IMR-90 (cell line): ENCODE data around the gene CFAP92. TPM values are rescaled to one million over a fixed set of nuclear protein-coding genes. Genes with fewer than 3 reads are reported as not detected.

Experiments
- ATAC-seq: fragments of 200-7000 bp; cut with Tn5 transposase; 2 replicates; pipeline ENCODE4 v1.9.1; 2020; ENCODE audit warnings: low read depth, mild to moderate bottlenecking, moderate library complexity
- BruUV-seq: library from RNA; stranded (reverse); fragments of 400-500 nt; replicated peaks from 2 replicates; lab custom pipeline; 2021; lab: Mats Ljungman, UMichigan
- CTCF ChIA-PET: fragments of 300-600 bp; formaldehyde crosslinking; extraction: SDS; loops from one replicate; lab custom pipeline; 2021; ENCODE audit warnings: antibody characterized with exemption; lab: Yijun Ruan, JAX
- POLR2A ChIA-PET: fragments of 300-600 bp; sonication (Branson Sonifier 250); formaldehyde crosslinking; loops from one replicate; lab custom pipeline; 2022; ENCODE audit warnings: antibody characterized with exemption; ENCODE audit not compliant: unreplicated experiment; lab: Charles Lee
- DNase-seq: peaks from one replicate; pipeline ENCODE4 v3.0.0; 2013
- H2AFZ ChIP-seq: replicated peaks from 2 replicates; pipeline ENCODE3; 2013; ENCODE audit warnings: low read length, mild to moderate bottlenecking; ENCODE audit not compliant: poor library complexity
- H2AK5ac ChIP-seq: 2 replicates; pipeline ENCODE4 v1.6.1; 2013; ENCODE audit warnings: low read depth, low read length, inconsistent platforms
- H2AK9ac ChIP-seq: replicated peaks from 2 replicates; pipeline ENCODE3; 2013; ENCODE audit warnings: mild to moderate bottlenecking, low read depth, low read length, moderate library complexity; ENCODE audit not compliant: poor library complexity
- H2BK120ac ChIP-seq: 2 replicates; pipeline ENCODE4 v1.6.1; 2013; ENCODE audit warnings: low read depth, low read length, inconsistent platforms
- H2BK15ac ChIP-seq: 3 replicates; pipeline ENCODE4 v1.6.1; 2013; ENCODE audit warnings: low read depth, low read length, inconsistent platforms
- H2BK20ac ChIP-seq: 2 replicates; pipeline ENCODE4 v1.6.1; 2013; ENCODE audit warnings: low read depth, mild to moderate bottlenecking, inconsistent platforms, low read length, moderate library complexity
- H2BK5ac ChIP-seq: 2 replicates; pipeline ENCODE4 v1.6.1; 2013; ENCODE audit warnings: mild to moderate bottlenecking, low read depth, low read length, inconsistent platforms; ENCODE audit not compliant: poor library complexity, severe bottlenecking
- H3K14ac ChIP-seq: replicated peaks from 2 replicates; pipeline ENCODE4 v1.6.1; 2013; ENCODE audit warnings: low read depth, low read length, inconsistent platforms
- H3K18ac ChIP-seq: 2 replicates; pipeline ENCODE4 v1.6.1; 2013; ENCODE audit warnings: low read depth, low read length, control low read depth
- H3K23ac ChIP-seq: 2 replicates; pipeline ENCODE4 v1.6.1; 2013; ENCODE audit warnings: low read depth, low read length, inconsistent platforms
- H3K27ac ChIP-seq: 2 replicates; pipeline ENCODE4 v1.5.1; 2013; ENCODE audit warnings: mild to moderate bottlenecking, control low read depth, low read length; ENCODE audit not compliant: insufficient read depth
- H3K27me3 ChIP-seq: 2 replicates; pipeline ENCODE4 v1.6.1; 2013; ENCODE audit warnings: low read length; ENCODE audit not compliant: control insufficient read depth, insufficient read depth
- H3K36me3 ChIP-seq: 2 replicates; pipeline ENCODE4 v1.6.1; 2013; ENCODE audit warnings: low read length, mixed read lengths; ENCODE audit not compliant: control insufficient read depth, insufficient read depth
- H3K4ac ChIP-seq: 2 replicates; pipeline ENCODE4 v1.6.1; 2013; ENCODE audit warnings: low read depth, low read length, inconsistent platforms
- H3K4me1 ChIP-seq: 2 replicates; pipeline ENCODE4 v1.6.1; 2013; ENCODE audit warnings: low read length, mixed read lengths; ENCODE audit not compliant: control insufficient read depth, insufficient read depth
- H3K4me2 ChIP-seq: 2 replicates; pipeline ENCODE4 v1.6.1; 2013; ENCODE audit warnings: low read depth, mild to moderate bottlenecking, control low read depth, low read length, moderate library complexity
- H3K4me3 ChIP-seq: 2 replicates; pipeline ENCODE4 v1.5.1; 2013; ENCODE audit warnings: low read depth, mild to moderate bottlenecking, control low read depth, low read length, moderate library complexity; ENCODE audit not compliant: insufficient read depth
- H3K56ac ChIP-seq: 2 replicates; pipeline ENCODE4 v1.6.1; 2013; ENCODE audit warnings: low read length, inconsistent platforms; ENCODE audit not compliant: insufficient read depth; ENCODE audit errors: extremely low read depth
- H3K79me1 ChIP-seq, 2 experiments: 2 replicates each; pipeline ENCODE4 v1.6.1; 2013; ENCODE audit warnings: low read length in 2 of 2, inconsistent platforms in 1 of 2, low read depth in 1 of 2
- H3K9ac ChIP-seq: 2 replicates; pipeline ENCODE4 v1.6.1; 2013; ENCODE audit warnings: low read depth, low read length, control low read depth
- H3K9me1 ChIP-seq: 2 replicates; pipeline ENCODE4 v1.6.1; 2013; ENCODE audit warnings: low read length, inconsistent platforms; ENCODE audit not compliant: insufficient read depth
- H3K9me3 ChIP-seq: 2 replicates; pipeline ENCODE4 v1.6.1; 2013; ENCODE audit warnings: low read length; ENCODE audit not compliant: control insufficient read depth, insufficient read depth
- H4K20me1 ChIP-seq: 2 replicates; pipeline ENCODE4 v1.6.1; 2013; ENCODE audit warnings: low read length, inconsistent platforms; ENCODE audit not compliant: insufficient read depth
- H4K5ac ChIP-seq: 2 replicates; pipeline ENCODE4 v1.6.1; 2013; ENCODE audit warnings: mild to moderate bottlenecking, low read depth, low read length, control low read depth
- H4K8ac ChIP-seq, 2 experiments: 2 replicates each; pipeline ENCODE4 v1.6.1; 2013; ENCODE audit warnings: low read depth in 2 of 2, low read length in 2 of 2, control low read depth in 1 of 2, inconsistent platforms in 1 of 2
- H4K91ac ChIP-seq: 2 replicates; pipeline ENCODE4 v1.6.1; 2013; ENCODE audit warnings: low read depth, low read length, inconsistent platforms; ENCODE audit not compliant: insufficient read depth
- CEBPB ChIP-seq: IDR thresholded peaks from 2 replicates; pipeline ENCODE4 v1.6.1; 2012; ENCODE audit warnings: low read depth, low read length, improper control_type of control experiment
- CHD1 ChIP-seq: IDR thresholded peaks from 2 replicates; pipeline ENCODE4 v1.6.1; 2012; ENCODE audit warnings: low read depth, low read length, improper control_type of control experiment
- MAZ ChIP-seq: IDR thresholded peaks from 2 replicates; pipeline ENCODE4 v1.6.1; 2012; ENCODE audit warnings: low read depth, mild to moderate bottlenecking, low read length, improper control_type of control experiment, moderate library complexity, borderline replicate concordance
- MXI1 ChIP-seq: IDR thresholded peaks from 2 replicates; pipeline ENCODE4 v1.6.1; 2012; ENCODE audit warnings: low read depth, mild to moderate bottlenecking, low read length, moderate library complexity, borderline replicate concordance
- NFE2L2 ChIP-seq: fragments of 150-350 bp; IDR thresholded peaks from 2 replicates; pipeline ENCODE4 v1.6.1; 2016; ENCODE audit warnings: low read depth, mild to moderate bottlenecking, low read length
- POLR2A ChIP-seq: IDR thresholded peaks from 2 replicates; pipeline ENCODE4 v1.6.1; 2012; ENCODE audit warnings: mild to moderate bottlenecking, low read depth, low read length
- RCOR1 ChIP-seq: IDR thresholded peaks from 2 replicates; pipeline ENCODE4 v1.6.1; 2012; ENCODE audit warnings: mild to moderate bottlenecking, low read length, improper control_type of control experiment; ENCODE audit not compliant: insufficient replicate concordance
- RFX5 ChIP-seq: IDR thresholded peaks from 2 replicates; pipeline ENCODE4 v1.8.0; 2012; ENCODE audit warnings: low read depth, mild to moderate bottlenecking, low read length, moderate library complexity
- SMC3 ChIP-seq: fragments of 150-350 bp; IDR thresholded peaks from 2 replicates; pipeline ENCODE4 v1.6.1; 2016; ENCODE audit warnings: low read depth, mild to moderate bottlenecking, antibody characterized with exemption, low read length, moderate library complexity
- WGBS, 2 experiments: methylation state at CpG; one replicate each; pipeline versions ENCODE4 v1.1.5 to v1.1.7; 2013; ENCODE audit warnings: missing lambda C conversion rate in 2 of 2; ENCODE audit not compliant: insufficient read length in 1 of 2; ENCODE audit errors: extremely low coverage in 2 of 2; 5-methylcytosine and 5-hydroxymethylcytosine counted together
- dilution Hi-C: fragments of 300-500 bp; cut with HindIII; formaldehyde crosslinking; loops from one replicate; pipeline ENCODE4 v1.14.3; 2018; ENCODE audit warnings: low sequenced_read_pairs; ENCODE audit not compliant: unreplicated experiment
- in situ Hi-C: fragments of 300-500 bp; cut with MboI; formaldehyde crosslinking; loops from 3 replicates; pipeline ENCODE4 v1.14.3; 2019; ENCODE audit warnings: low sequenced_read_pairs, inconsistent platforms, mixed read lengths
- intact Hi-C: fragments of 100-400 bp; cut with micrococcal nuclease; formaldehyde crosslinking; loops from 2 replicates; pipeline ENCODE4 v1.10.0; 2022
- polyA plus RNA-seq, 3 experiments: library from polyadenylated mRNA; depleted of rRNA; stranded (reverse); fragments of >200 nt; gene quantifications; 2 replicates each; pipeline ENCODE4 v1.2.3, GENCODE V29; 2012; ENCODE audit warnings: low replicate concordance in 1 of 3
- total RNA-seq: library from RNA; depleted of rRNA; stranded (reverse); fragments of >200 nt; gene quantifications from 2 replicates; pipeline ENCODE4 v1.2.3, GENCODE V29; 2012
- TF ChIP-seq, protein P1 (sequence below): fragments of 150-350 bp; IDR thresholded peaks from 2 replicates; pipeline ENCODE4 v1.6.1; 2017; ENCODE audit warnings: mild to moderate bottlenecking, antibody characterized with exemption, low read length, low read depth
- TF ChIP-seq, protein P2 (sequence below): fragments of 150-350 bp; IDR thresholded peaks from 2 replicates; pipeline ENCODE4 v1.6.1; 2016; ENCODE audit warnings: low read depth, mild to moderate bottlenecking, low read length, moderate library complexity, borderline replicate concordance

The CFAP92 gene
- total and polyA plus RNA-seq, 2 of the 4 experiments (the other 2 are of a cell fraction) = not detected

DNA sequence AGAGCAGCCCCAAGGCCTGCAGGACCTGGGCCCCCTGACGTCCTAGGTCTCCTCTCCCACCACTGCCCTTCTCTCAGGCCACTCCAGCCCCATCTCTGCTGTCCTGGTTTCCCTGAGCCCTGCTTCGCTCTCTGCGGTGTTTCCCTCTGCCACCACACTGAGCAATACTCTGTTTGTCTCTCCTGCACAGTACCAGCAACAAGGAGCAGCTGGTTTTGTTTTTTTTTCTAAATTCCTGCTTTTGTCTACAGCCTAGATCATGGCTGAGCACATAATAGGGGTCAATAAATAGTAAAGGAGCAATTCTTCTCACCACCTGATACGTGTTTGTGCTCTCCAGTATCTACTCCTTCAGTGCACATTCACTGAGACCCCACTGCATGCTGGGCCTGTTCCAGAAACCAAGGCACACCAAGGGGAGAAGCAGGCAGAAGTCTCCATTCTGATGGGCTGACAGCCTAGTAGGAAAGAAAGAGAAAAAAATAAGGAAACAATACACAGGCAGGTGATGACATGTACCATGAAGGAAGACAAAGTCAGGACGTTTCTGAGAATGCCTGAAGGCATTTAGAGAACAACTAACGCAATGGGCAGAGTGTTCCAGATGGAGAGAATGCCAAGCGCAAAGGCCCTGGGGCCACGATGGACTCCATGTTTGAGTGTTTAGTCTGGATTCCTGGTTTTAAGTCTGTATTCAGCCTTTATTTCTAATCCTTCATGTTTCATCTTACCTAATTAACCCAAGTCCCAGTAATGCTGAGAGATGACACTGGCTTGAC, 120.4 kb downstream of the CFAP92 start:
- Histone ChIP-seq H3K27ac (no peak overlapping the region), H4K5ac (no peak overlapping the region), H2BK20ac (no peak overlapping the region), H3K14ac (no peak overlapping the region), H3K56ac (no peak overlapping the region), H2AK5ac (no peak overlapping the region), H3K23ac (no peak overlapping the region), H3K36me3 (no peaks in the 10 kb centered on the region), H3K4me2 (no peak overlapping the region), H3K9me3 (no peaks in the 10 kb centered on the region), H4K20me1 (no peaks in the 10 kb centered on the region), H2AFZ (no peak overlapping the region), H2BK15ac (no peak overlapping the region), H2BK5ac (no peak overlapping the region), H2BK120ac (no peak overlapping the region), H2AK9ac (no peak overlapping the region), H3K4ac (no peak overlapping the region), H3K4me1 (peaks cover 5% of the 10 kb centered on the region), H3K79me1 (peaks cover 8 to 9% of the 10 kb centered on the region in 2 experiments; a peak in 3 of 4 replicates), H3K27me3 (peaks cover 6% of the 10 kb centered on the region; the same call in 1 of the 2 replicates), H3K4me3 (no peak overlapping the region), H3K9me1 (no peaks in the 10 kb centered on the region), H3K18ac (no peak overlapping the region), H4K91ac (no peak overlapping the region), H4K8ac (no peak overlapping the region), H3K9ac (no peak overlapping the region)
- in situ Hi-C loops = no loop called here
- dilution Hi-C loops = no loop called here
- intact Hi-C loops = no loop called here
- BruUV-seq = no TSS peak
- no peak for TF ChIP-seq RFX5
- TF ChIP-seq SMC3 = no peak
- no peak for TF ChIP-seq MAZ
- TF ChIP-seq MXI1 = no peak
- TF ChIP-seq, protein P1, sequence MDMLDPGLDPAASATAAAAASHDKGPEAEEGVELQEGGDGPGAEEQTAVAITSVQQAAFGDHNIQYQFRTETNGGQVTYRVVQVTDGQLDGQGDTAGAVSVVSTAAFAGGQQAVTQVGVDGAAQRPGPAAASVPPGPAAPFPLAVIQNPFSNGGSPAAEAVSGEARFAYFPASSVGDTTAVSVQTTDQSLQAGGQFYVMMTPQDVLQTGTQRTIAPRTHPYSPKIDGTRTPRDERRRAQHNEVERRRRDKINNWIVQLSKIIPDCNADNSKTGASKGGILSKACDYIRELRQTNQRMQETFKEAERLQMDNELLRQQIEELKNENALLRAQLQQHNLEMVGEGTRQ = no peak
- TF ChIP-seq POLR2A = no peak
- no peak for TF ChIP-seq RCOR1
- TF ChIP-seq CHD1 = no peak
- TF ChIP-seq, protein P2, sequence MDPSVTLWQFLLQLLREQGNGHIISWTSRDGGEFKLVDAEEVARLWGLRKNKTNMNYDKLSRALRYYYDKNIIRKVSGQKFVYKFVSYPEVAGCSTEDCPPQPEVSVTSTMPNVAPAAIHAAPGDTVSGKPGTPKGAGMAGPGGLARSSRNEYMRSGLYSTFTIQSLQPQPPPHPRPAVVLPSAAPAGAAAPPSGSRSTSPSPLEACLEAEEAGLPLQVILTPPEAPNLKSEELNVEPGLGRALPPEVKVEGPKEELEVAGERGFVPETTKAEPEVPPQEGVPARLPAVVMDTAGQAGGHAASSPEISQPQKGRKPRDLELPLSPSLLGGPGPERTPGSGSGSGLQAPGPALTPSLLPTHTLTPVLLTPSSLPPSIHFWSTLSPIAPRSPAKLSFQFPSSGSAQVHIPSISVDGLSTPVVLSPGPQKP = no peak
- no peak for TF ChIP-seq NFE2L2
- TF ChIP-seq CEBPB = no peak
- ChIA-PET POLR2A (no interaction called here), CTCF (interaction anchor here (0.6 kb wide), 1 partner anchor 128 kb away, joined by 3 read pairs; no protein-coding TSS in a partner anchor)
- DNase-seq (no peak), ATAC-seq (no peak)
- 54% methylated on average over 3 of the region's 8 CpGs; no CpG with 5 or more reads in 1 of the 2 experiments for WGBS, 2 experiments
